ENCODE results near the gene TP53. TPM values are rescaled to one million over a fixed set of nuclear protein-coding genes. Genes with fewer than 3 reads are reported as not detected.

Gene TP53
- total and polyA plus RNA-seq, 9 of the 15 experiments (the other 6 are each of a cell fraction or from before 2014, with no cell fraction given) = 2.8 to 14.0 (median 7.1) TPM

DNA sequence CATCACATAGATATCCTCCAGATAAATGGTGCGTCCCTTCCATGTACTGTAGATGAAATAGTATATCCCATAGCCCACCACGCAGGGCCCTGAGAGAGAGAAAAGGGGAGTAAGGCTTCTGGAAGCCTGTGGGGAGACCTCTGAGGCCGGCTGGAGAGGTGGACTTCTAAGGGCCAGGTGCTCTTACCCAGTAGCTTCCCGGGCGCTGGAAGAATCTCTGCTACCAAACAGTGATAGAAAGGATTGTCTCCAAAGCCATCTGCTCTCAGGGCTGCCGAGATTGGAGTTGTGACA lies 60.4 kb downstream of the TP53 start (continued):
- TF ChIP-seq, protein P1, sequence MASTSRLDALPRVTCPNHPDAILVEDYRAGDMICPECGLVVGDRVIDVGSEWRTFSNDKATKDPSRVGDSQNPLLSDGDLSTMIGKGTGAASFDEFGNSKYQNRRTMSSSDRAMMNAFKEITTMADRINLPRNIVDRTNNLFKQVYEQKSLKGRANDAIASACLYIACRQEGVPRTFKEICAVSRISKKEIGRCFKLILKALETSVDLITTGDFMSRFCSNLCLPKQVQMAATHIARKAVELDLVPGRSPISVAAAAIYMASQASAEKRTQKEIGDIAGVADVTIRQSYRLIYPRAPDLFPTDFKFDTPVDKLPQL (IDR thresholded peaks at IDR 0.05; ENCODE audit: extremely low read depth, insufficient read length) = no peak
- TF ChIP-seq CREM (IDR thresholded peaks at IDR 0.05; ENCODE audit: low read depth) (0 out of 2 replicates have a peak, but pooled peaks have one; percentile 9), ZNF239 (CRISPR knock-in tag; IDR thresholded peaks at IDR 0.05) (no peak), RB1 (IDR thresholded peaks at IDR 0.05; ENCODE audit: low read depth) (no peak), TCF3 (CRISPR knock-in tag; IDR thresholded peaks at IDR 0.05) (peak; percentile 61), EHMT2 (IDR thresholded peaks at IDR 0.05) (no peak), CHCHD3 (CRISPR knock-in tag; IDR thresholded peaks at IDR 0.05) (no peak), ZNF24 (IDR thresholded peaks at IDR 0.05) (no peak), HDAC1 (IDR thresholded peaks at IDR 0.05) (peak in 1 of 2 experiments; percentile 67; a peak in 2 of 4 replicates), NCOA2 (IDR thresholded peaks at IDR 0.05; ENCODE audit: partially characterized antibody in 2 of 2) (no peak), NCOA1 (IDR thresholded peaks at IDR 0.05; ENCODE audit: low read depth) (no peak), TAF15 (IDR thresholded peaks at IDR 0.05; ENCODE audit: low read depth, low read length) (no peak), RCOR1 (IDR thresholded peaks at IDR 0.05; ENCODE audit: borderline replicate concordance in 1 of 2, low read depth in 2 of 2, low read length in 2 of 2) (peak; percentile 75 to 99), STAG1 (CRISPR knock-in tag; IDR thresholded peaks at IDR 0.05; ENCODE audit: borderline replicate concordance) (no peak), TAL1 (IDR thresholded peaks at IDR 0.05) (peak; percentile 55), DDX20 (tag; IDR thresholded peaks at IDR 0.05; ENCODE audit: low read depth) (no peak)
- TF ChIP-seq, protein P2, sequence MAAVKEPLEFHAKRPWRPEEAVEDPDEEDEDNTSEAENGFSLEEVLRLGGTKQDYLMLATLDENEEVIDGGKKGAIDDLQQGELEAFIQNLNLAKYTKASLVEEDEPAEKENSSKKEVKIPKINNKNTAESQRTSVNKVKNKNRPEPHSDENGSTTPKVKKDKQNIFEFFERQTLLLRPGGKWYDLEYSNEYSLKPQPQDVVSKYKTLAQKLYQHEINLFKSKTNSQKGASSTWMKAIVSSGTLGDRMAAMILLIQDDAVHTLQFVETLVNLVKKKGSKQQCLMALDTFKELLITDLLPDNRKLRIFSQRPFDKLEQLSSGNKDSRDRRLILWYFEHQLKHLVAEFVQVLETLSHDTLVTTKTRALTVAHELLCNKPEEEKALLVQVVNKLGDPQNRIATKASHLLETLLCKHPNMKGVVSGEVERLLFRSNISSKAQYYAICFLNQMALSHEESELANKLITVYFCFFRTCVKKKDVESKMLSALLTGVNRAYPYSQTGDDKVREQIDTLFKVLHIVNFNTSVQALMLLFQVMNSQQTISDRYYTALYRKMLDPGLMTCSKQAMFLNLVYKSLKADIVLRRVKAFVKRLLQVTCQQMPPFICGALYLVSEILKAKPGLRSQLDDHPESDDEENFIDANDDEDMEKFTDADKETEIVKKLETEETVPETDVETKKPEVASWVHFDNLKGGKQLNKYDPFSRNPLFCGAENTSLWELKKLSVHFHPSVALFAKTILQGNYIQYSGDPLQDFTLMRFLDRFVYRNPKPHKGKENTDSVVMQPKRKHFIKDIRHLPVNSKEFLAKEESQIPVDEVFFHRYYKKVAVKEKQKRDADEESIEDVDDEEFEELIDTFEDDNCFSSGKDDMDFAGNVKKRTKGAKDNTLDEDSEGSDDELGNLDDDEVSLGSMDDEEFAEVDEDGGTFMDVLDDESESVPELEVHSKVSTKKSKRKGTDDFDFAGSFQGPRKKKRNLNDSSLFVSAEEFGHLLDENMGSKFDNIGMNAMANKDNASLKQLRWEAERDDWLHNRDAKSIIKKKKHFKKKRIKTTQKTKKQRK (IDR thresholded peaks at IDR 0.05; ENCODE audit: borderline replicate concordance, low read depth, low read length) = no peak
- TF ChIP-seq, protein P3, sequence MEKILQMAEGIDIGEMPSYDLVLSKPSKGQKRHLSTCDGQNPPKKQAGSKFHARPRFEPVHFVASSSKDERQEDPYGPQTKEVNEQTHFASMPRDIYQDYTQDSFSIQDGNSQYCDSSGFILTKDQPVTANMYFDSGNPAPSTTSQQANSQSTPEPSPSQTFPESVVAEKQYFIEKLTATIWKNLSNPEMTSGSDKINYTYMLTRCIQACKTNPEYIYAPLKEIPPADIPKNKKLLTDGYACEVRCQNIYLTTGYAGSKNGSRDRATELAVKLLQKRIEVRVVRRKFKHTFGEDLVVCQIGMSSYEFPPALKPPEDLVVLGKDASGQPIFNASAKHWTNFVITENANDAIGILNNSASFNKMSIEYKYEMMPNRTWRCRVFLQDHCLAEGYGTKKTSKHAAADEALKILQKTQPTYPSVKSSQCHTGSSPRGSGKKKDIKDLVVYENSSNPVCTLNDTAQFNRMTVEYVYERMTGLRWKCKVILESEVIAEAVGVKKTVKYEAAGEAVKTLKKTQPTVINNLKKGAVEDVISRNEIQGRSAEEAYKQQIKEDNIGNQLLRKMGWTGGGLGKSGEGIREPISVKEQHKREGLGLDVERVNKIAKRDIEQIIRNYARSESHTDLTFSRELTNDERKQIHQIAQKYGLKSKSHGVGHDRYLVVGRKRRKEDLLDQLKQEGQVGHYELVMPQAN (IDR thresholded peaks at IDR 0.05; ENCODE audit: borderline replicate concordance) = no peak
